CD4-positive, alpha-beta memory T cell (primary cell): ENCODE results near the gene KLHL25. TPM values are rescaled to one million over a fixed set of nuclear protein-coding genes. Genes with fewer than 3 reads are reported as not detected.

Source experiments
- CTCF ChIA-PET: fragments of 350-600 bp; sonication (Branson Sonifier 250); formaldehyde crosslinking; loops from one replicate; lab custom pipeline; 2021; ENCODE audit warnings: inconsistent platforms; ENCODE audit not compliant: partially characterized antibody; lab: Charles Lee
- POLR2A ChIA-PET: fragments of 350-600 bp; sonication (Branson Sonifier 250); formaldehyde crosslinking; loops from one replicate; lab custom pipeline; 2021; ENCODE audit not compliant: partially characterized antibody; lab: Charles Lee
- DNase-seq, 5 donors: peaks; one replicate each; pipeline versions ENCODE4 v3.0.0 to v3.0.0-alpha.2; 2020 to 2022; ENCODE audit warnings: mixed read lengths in 1 of 5
- H3K27ac ChIP-seq: one replicate; pipeline ENCODE4 v1.7.0; 2013; ENCODE audit warnings: low read depth, low read length
- H3K27me3 ChIP-seq: 2 replicates; pipeline ENCODE4 v1.7.0; 2013; ENCODE audit warnings: mild to moderate bottlenecking, low read length, moderate library complexity; ENCODE audit not compliant: insufficient read depth
- H3K36me3 ChIP-seq: 2 replicates; pipeline ENCODE4 v1.7.0; 2013; ENCODE audit warnings: mild to moderate bottlenecking, low read length, moderate library complexity; ENCODE audit not compliant: insufficient read depth
- H3K4me1 ChIP-seq: 2 replicates; pipeline ENCODE4 v1.7.0; 2013; ENCODE audit warnings: mild to moderate bottlenecking, low read length, moderate library complexity; ENCODE audit not compliant: insufficient read depth
- H3K4me3 ChIP-seq, 2 donors: one replicate each; pipeline ENCODE4 v1.7.0; 2013; ENCODE audit warnings: low read length in 2 of 2, mild to moderate bottlenecking in 1 of 2
- H3K9me3 ChIP-seq, 2 donors: one replicate each; pipeline ENCODE4 v1.7.0; 2013; ENCODE audit warnings: low read length in 2 of 2, control low read depth in 1 of 2; ENCODE audit not compliant: control insufficient read depth in 1 of 2
- H3K27ac Mint-ChIP-seq, 7 donors: one replicate each; pipeline ENCODE4 v1.8.0; 2020 to 2021; ENCODE audit warnings: mixed read lengths in 7 of 7, mild to moderate bottlenecking in 6 of 7, inconsistent platforms in 3 of 7, moderate library complexity in 3 of 7
- H3K27me3 Mint-ChIP-seq, 2 donors: one replicate each; pipeline ENCODE4 v1.8.0; 2020 to 2021; ENCODE audit warnings: mixed read lengths in 2 of 2
- H3K36me3 Mint-ChIP-seq, 2 donors: one replicate each; pipeline ENCODE4 v1.8.0; 2020 to 2021; ENCODE audit warnings: mixed read lengths in 2 of 2, inconsistent platforms in 1 of 2, mild to moderate bottlenecking in 1 of 2
- H3K4me1 Mint-ChIP-seq, 4 donors: one replicate each; pipeline ENCODE4 v1.8.0; 2020 to 2021; ENCODE audit warnings: mixed read lengths in 4 of 4, mild to moderate bottlenecking in 1 of 4
- H3K4me3 Mint-ChIP-seq, 8 donors: one replicate each; pipeline ENCODE4 v1.8.0; 2020 to 2021; ENCODE audit warnings: mixed read lengths in 8 of 8, mild to moderate bottlenecking in 7 of 8, moderate library complexity in 6 of 8, inconsistent platforms in 3 of 8
- H3K9me3 Mint-ChIP-seq, 8 donors: one replicate each; pipeline ENCODE4 v1.8.0; 2020 to 2021; ENCODE audit warnings: mixed read lengths in 8 of 8, mild to moderate bottlenecking in 5 of 8, inconsistent platforms in 3 of 8, moderate library complexity in 1 of 8
- intact Hi-C: fragments of 100-400 bp; cut with micrococcal nuclease; formaldehyde crosslinking; loops from one replicate; pipeline ENCODE4 v1.15.1; 2023
- polyA plus RNA-seq, 2 donors: library from polyadenylated mRNA; unstranded; fragments of 300-500 nt; fragmentation: Illumina TruSeq; gene quantifications; one replicate each; pipeline ENCODE4 v1.2.3, GENCODE V29; 2021
- total RNA-seq, 2 experiments: library from RNA; stranded (reverse); gene quantifications; one replicate each; pipeline ENCODE4 v1.2.3, GENCODE V29; 2021

KLHL25 gene
- total and polyA plus RNA-seq, 4 experiments from 2014 or later, result 1.6 to 11.4 (median 6.7) TPM

GRCh38 chr15:85793641-85794597, 806 bp downstream of the KLHL25 start:
- no peaks in the 10 kb centered on the region for H3K27me3 Mint-ChIP-seq
- no peaks in the 10 kb centered on the region for H3K9me3 Mint-ChIP-seq
- ChIA-PET POLR2A (interaction anchor here (0.6 to 5.4 kb wide), 15 partner anchors 8 to 1091 kb away, joined by 3 to 36 read pairs (median 3); no protein-coding TSS in a partner anchor), CTCF (interaction anchor here (1.0 to 1.6 kb wide), 8 partner anchors 8 to 176 kb away, joined by 3 to 6 read pairs (median 4); no protein-coding TSS in a partner anchor)
- H3K4me1 Mint-ChIP-seq, result peaks cover 25 to 55% (median 37%) of the 10 kb centered on the region in 4 donors
- peak overlapping the region; percentile 60 to 96 (median 91) for H3K27ac Mint-ChIP-seq
- DNase-seq, result peak; percentile 29 to 51 (median 41)
- Histone ChIP-seq H3K4me3 (peak overlapping the region; percentile 70 to 80), H3K9me3 (no peaks in the 10 kb centered on the region), H3K36me3 (no peaks in the 10 kb centered on the region), H3K27me3 (no peaks in the 10 kb centered on the region), H3K4me1 (peaks cover 30% of the 10 kb centered on the region), H3K27ac (peak overlapping the region; percentile 65)
- peak overlapping the region; percentile 84 to 97 (median 93) for H3K4me3 Mint-ChIP-seq
- peaks cover 0 to 8% of the 10 kb centered on the region in 2 donors for H3K36me3 Mint-ChIP-seq
- intact Hi-C loops, result loop anchor here (1.0 to 5.0 kb wide), 4 partner anchors 9 to 177 kb away; no protein-coding TSS in a partner anchor

DNA sequence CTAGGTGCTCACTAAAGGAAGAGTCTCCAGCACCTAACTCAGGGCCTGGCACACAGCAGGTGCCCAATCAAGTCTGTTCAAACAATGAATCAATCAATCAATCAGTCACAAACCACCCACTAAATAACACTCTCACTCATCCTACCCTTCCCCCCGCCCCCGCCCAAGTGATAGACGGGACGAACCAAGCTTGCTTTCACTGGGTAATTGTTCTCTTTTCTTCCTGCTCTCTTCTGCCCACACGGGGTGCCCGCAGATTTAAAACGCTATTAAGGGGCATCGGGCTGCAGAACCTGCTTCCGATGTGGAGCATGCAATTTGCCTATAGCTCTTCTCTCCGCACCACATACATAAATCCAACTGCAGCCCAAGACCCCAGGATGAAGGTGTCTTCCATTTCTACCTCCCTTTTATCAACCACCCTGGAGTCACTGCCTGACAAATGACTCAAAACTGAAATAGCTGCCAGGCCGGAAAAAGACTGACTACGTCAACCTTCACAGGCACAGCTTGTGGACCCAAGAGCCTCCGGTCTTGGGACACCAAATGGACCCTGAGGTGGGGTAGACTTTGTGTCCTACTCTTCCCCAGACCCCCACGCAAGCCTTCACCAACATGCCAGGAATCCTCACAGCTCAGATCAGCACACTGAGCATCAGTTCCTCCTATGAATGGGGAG, 1.7 kb downstream of the KLHL25 start:
- ChIA-PET CTCF (interaction anchor here (1.0 to 1.6 kb wide), 7 partner anchors 10 to 175 kb away, joined by 3 to 6 read pairs (median 4); no protein-coding TSS in a partner anchor), POLR2A (interaction anchor here (0.6 to 5.4 kb wide), 11 partner anchors 7 to 813 kb away, joined by 3 to 36 read pairs (median 3); no protein-coding TSS in a partner anchor)
- no peaks in the 10 kb centered on the region for H3K36me3 ChIP-seq
- Mint-ChIP-seq H3K36me3 (peaks cover 0 to 8% of the 10 kb centered on the region in 2 donors), H3K27ac (peak overlapping the region; percentile 60 to 96 (median 91)), H3K9me3 (no peaks in the 10 kb centered on the region), H3K4me1 (peaks cover 29 to 59% (median 43%) of the 10 kb centered on the region in 4 donors), H3K27me3 (no peaks in the 10 kb centered on the region), H3K4me3 (peak overlapping the region; percentile 84 to 97 (median 93))
- H3K4me1 ChIP-seq, result peaks cover 30% of the 10 kb centered on the region
- H3K9me3 ChIP-seq, result no peaks in the 10 kb centered on the region
- DNase-seq, result peak; percentile 10 to 56 (median 20)
- H3K27ac ChIP-seq, result peak overlapping the region; percentile 65
- intact Hi-C loops, result loop anchor here (1.0 to 5.0 kb wide), 4 partner anchors 8 to 176 kb away; no protein-coding TSS in a partner anchor
- no peaks in the 10 kb centered on the region for H3K27me3 ChIP-seq
- H3K4me3 ChIP-seq, result peak overlapping the region; percentile 70 to 80

DNA sequence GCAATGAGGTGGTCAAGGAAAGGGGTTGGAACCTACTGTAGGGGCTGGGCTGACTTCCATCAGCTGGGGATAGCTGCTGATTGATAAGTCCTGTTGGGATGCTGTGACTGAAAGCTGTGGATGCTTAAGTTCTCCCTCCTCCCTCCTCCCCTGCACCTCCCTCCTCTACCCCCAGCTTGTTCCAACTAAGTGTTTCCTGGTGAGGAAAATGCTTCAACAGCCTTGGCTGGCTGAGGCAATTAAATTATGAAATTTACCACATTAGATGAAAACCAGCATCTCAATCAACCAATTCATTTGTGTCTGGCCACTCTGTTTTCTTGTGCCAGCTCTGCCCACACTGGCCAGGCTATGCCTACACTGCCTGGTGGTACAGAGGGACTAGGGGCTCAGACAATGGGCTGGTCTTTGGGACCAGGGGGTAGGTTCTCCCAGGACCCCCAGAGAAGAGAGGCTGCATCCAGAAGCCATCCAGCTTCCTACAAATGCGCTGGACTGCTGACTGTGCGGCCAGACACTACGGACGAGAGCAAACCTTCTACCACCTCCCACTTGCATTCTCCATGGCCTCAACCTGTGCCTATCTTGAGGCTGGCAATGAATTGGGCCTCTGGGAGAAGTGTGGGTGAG, 2.5 kb downstream of the KLHL25 start:
- Histone ChIP-seq H3K9me3 (no peaks in the 10 kb centered on the region), H3K36me3 (no peaks in the 10 kb centered on the region), H3K4me1 (peaks cover 30% of the 10 kb centered on the region), H3K27me3 (no peaks in the 10 kb centered on the region), H3K4me3 (peak overlapping the region in 1 of 2 donors; percentile 70), H3K27ac (no peak overlapping the region)
- ChIA-PET POLR2A (interaction anchor here (0.6 to 1.4 kb wide), 3 partner anchors 14 to 93 kb away, joined by 3 to 4 read pairs (median 4); no protein-coding TSS in a partner anchor), CTCF (interaction anchor here (0.9 to 1.7 kb wide), 6 partner anchors 11 to 63 kb away, joined by 3 to 5 read pairs (median 4); no protein-coding TSS in a partner anchor)
- peak overlapping the region in 4 of 8 donors; percentile 46 to 97 (median 90) for H3K4me3 Mint-ChIP-seq
- no peaks in the 10 kb centered on the region for H3K9me3 Mint-ChIP-seq
- peak overlapping the region in 3 of 7 donors; percentile 36 to 66 (median 41) for H3K27ac Mint-ChIP-seq
- H3K36me3 Mint-ChIP-seq, result peaks cover 0 to 8% of the 10 kb centered on the region in 2 donors
- peaks cover 33 to 66% (median 47%) of the 10 kb centered on the region in 4 donors for H3K4me1 Mint-ChIP-seq
- no peaks in the 10 kb centered on the region for H3K27me3 Mint-ChIP-seq
- DNase-seq, result no peak
- intact Hi-C loops, result loop anchor here (2.0 to 5.0 kb wide), 3 partner anchors 50 to 175 kb away; no protein-coding TSS in a partner anchor

- Mint-ChIP-seq H3K27me3 (no peaks in the 10 kb centered on the region), H3K9me3 (no peaks in the 10 kb centered on the region), H3K36me3 (peaks cover 0 to 8% of the 10 kb centered on the region in 2 donors), H3K4me3 (no peak overlapping the region), H3K27ac (peak overlapping the region in 2 of 7 donors; percentile 42 to 76), H3K4me1 (peaks cover 41 to 72% (median 58%) of the 10 kb centered on the region in 4 donors)
- ChIA-PET CTCF (interaction anchor here (1.1 to 1.3 kb wide), 2 partner anchors 52 to 65 kb away, joined by 3 to 4 read pairs; no protein-coding TSS in a partner anchor), POLR2A (interaction anchor here (1.3 kb wide), 1 partner anchor 121 kb away, joined by 3 read pairs; no protein-coding TSS in a partner anchor)
- no peaks in the 10 kb centered on the region for H3K36me3 ChIP-seq
- intact Hi-C loops, result loop anchor here (5.0 kb wide), 1 partner anchor 37 kb away; no protein-coding TSS in a partner anchor
- no peak for DNase-seq
- no peaks in the 10 kb centered on the region for H3K27me3 ChIP-seq
- H3K9me3 ChIP-seq, result no peaks in the 10 kb centered on the region
- peaks cover 46% of the 10 kb centered on the region for H3K4me1 ChIP-seq
- H3K27ac ChIP-seq, result no peak overlapping the region
- H3K4me3 ChIP-seq, result no peak overlapping the region
These were observed 5.2 kb downstream of the KLHL25 start for GRCh38 chr15:85789496-85789875.

DNA sequence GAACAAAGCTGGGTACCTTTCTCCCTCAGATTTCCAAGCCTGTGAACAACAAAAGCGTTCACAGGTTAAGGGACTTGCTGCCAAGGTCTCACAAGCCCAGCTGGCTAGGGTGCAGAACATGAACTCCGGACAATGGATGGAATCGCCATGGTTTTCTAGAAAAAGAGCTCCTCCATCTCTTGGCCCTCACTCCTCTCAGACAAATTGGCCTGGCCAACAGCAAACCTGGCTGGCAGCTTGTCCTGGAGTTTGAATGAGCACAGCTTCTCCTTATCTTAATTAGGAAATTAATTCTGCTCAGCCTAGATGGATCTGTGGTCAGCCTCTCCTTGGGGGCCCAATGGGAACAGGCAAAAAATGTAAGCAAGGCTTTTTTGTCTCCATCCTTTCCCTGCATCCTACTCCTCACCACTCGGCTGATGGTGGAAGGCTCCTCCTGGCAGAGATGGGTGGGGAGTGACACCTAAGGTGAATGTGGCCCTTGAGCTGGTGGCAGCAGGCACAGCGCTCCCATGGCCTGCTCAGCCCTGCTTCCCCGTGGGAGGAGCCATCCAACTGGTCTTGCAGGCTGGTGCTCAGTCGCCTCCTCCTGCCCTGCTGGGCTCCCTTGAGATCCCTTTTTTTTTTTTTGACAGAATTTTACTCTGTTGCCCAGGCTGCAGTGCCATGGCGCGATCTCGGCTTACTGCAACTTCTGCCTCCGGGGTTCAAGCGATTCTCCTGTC, 5.8 kb downstream of the KLHL25 start:
- no peaks in the 10 kb centered on the region for H3K27me3 ChIP-seq
- peaks cover 43 to 75% (median 61%) of the 10 kb centered on the region in 4 donors for H3K4me1 Mint-ChIP-seq
- H3K4me3 ChIP-seq, result no peak overlapping the region
- H3K9me3 Mint-ChIP-seq, result no peaks in the 10 kb centered on the region
- no peaks in the 10 kb centered on the region for H3K27me3 Mint-ChIP-seq
- H3K4me1 ChIP-seq, result peaks cover 48% of the 10 kb centered on the region
- no peak overlapping the region for H3K27ac ChIP-seq
- no peak overlapping the region for H3K4me3 Mint-ChIP-seq
- peaks cover 0 to 6% of the 10 kb centered on the region in 2 donors for H3K36me3 Mint-ChIP-seq
- intact Hi-C loops, result loop anchor here (5.0 kb wide), 1 partner anchor 37 kb away; no protein-coding TSS in a partner anchor
- CTCF ChIA-PET, result interaction anchor here (0.8 to 1.6 kb wide), 4 partner anchors 52 to 65 kb away, joined by 3 to 4 read pairs (median 3); no protein-coding TSS in a partner anchor
- POLR2A ChIA-PET, result interaction anchor here (1.3 kb wide), 1 partner anchor 8 kb away, joined by 4 read pairs; no protein-coding TSS in a partner anchor
- peak overlapping the region in 2 of 7 donors; percentile 57 to 75 for H3K27ac Mint-ChIP-seq
- H3K9me3 ChIP-seq, result no peaks in the 10 kb centered on the region
- H3K36me3 ChIP-seq, result no peaks in the 10 kb centered on the region
- DNase-seq, result no peak
